HG03060 (cell line): ENCODE data around the gene HOXD3.

Experiments
- ATAC-seq: cut with Tn5 transposase; IDR thresholded peaks from one replicate; pipeline ENCODE4 v1.9.1; 2021; ENCODE audit warnings: low read depth, moderate number of reproducible peaks; ENCODE audit not compliant: unreplicated experiment

The HOXD3 gene

DNA sequence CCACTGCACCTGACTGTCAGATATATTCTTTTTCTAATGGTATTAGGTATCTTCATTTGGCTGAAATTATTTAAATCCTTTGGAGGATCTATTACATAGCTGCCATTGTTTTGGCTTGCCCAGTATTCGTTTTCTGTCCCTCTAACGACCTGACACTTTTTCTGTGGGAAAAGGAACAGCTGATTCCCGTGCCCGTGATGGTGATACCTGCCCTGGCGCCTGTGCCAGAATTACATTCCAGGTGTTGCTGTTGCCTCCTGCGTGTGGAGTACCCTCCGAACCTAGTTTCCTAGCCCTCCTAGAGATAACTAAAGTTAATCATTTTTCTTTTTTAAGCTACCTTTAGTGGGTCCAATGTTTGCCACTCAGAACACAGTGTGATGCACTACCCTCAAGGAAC is 45.4 kb downstream of the HOXD3 start:
- ATAC-seq: no peak

DNA sequence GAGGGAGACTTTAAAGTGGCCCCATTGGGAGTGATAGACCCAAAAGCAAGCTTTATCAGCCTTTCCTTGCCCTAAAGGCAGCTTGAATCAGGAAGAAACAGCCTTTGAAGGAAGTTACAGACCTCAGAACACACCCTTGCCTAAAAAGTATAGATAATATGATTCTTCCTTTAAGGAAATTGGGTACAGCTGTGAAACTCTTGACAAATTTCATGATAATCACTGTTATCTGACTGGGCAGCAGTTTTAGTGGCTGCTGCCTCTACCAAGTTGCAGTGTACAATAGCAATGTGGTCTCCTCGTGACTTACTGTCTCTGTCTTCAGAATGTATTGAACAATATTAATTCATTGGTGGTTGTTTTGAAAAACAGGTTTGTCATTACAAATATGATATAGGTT is 48.0 kb downstream of the HOXD3 start:
- no peak for ATAC-seq

DNA sequence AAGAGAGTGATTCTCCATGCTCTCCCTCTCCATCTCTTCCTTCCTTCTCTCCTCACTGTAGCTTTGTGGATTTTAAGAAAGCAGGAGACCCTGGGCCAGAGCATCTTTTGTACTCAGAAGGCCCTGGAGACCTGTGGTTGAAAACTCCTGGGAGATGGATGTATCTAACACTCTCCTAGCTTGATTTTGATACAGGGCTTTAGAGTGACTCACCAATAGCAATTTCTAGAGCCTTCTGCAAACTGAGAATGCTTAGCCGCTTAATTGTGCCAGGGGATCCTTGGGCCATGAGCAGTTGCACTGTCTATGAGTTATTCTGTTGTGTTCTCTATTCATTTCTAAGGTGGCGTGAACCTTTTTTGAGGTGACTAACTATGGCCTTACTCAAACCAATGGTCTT is 49.0 kb downstream of the HOXD3 start:
- no peak for ATAC-seq

GRCh38 chr2:176206682-176207081 is 49.6 kb downstream of the HOXD3 start:
- ATAC-seq: no peak

GRCh38 chr2:176211110-176211509 is 54.0 kb downstream of the HOXD3 start:
- ATAC-seq: no peak

- no peak for ATAC-seq
Observed at GRCh38 chr2:176212276-176212675, 55.2 kb downstream of the HOXD3 start.

DNA sequence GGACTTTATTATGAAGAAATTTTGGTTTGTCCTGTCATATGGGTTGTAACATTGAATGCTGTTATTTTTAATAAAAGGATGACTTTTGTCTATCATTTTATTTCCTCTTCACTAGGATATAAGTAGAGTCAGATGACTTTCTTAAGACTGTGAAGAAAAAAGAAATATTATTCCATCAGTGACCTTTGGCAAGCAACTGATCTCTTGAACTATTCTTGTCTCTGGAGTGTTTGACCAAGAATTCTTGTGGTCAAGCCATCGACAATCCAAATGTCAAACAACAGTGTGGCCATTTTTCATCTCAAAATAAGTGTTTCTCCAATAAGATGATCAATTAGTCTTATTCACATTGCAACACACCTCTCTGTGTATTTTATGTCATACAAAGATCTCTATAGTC is 56.3 kb downstream of the HOXD3 start:
- ATAC-seq: no peak
